SKM-1 treated with dmso at 0.1 percent for 144 hours (cell line): Measurements from ENCODE around the gene COX11.

Source experiments
- DNase-seq: peaks from one replicate; lab custom pipeline; 2025; ENCODE audit not compliant: unreplicated experiment; lab: John Stamatoyannopoulos, UW

The COX11 gene

GRCh38 chr17:54968262-54968987, at the start of gene COX11, which contains the start of gene STXBP4:
Gene COX11, minus strand, starts transcription at chr17:54968654. Its CDS starts 8 bp downstream, at chr17:54968646.
Gene STXBP4, plus strand, starts transcription at chr17:54968765. Its CDS starts 17,455 bp downstream, at chr17:54986220.
- DNase-seq = peak; percentile 87

GRCh38 chr17:55005520-55005919, 37.1 kb upstream of the COX11 start:
- DNase-seq = peak; percentile 21

DNA sequence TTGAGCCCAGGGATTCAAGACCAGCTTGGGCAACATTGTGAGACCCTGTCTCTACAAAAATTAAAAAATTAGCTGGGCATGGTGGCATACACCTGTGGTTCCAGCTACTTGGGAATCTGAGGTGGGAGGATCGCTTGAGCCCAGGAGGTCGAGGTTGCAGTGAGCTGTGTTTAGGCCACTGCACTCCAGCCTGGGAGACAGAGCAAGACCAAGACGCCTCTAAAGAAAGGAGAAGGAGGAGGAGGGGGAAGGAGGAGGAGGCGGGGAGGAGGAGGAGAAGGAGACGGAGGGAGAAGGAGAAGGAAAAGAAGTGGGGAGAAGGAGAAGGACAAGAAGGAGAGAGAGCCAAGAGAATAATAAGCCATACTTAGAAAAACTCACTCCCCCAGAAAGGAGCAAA, 36.0 kb upstream of the COX11 start:
- no peak for DNase-seq

DNA sequence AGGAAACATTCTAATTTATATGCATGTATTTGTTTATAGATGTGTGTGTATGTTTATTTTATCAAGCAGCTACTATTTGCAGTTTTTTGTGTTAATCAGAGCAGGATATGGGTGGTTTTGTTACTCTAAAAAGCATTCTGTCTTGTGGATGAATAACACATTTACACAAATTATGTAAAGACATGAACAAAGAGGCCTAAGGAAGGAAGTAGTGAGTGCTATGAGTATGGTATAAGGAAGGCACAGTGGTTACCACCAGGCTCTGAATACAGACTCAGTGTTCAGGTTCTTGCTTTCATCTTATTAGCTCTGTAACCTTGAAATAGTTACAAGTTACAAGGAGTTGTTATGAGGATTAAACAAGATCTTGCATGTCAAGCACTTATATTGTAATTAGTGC, 34.0 kb upstream of the COX11 start:
- no peak for DNase-seq

GRCh38 chr17:54996441-54996840, 28.0 kb upstream of the COX11 start:
- DNase-seq = no peak

DNA sequence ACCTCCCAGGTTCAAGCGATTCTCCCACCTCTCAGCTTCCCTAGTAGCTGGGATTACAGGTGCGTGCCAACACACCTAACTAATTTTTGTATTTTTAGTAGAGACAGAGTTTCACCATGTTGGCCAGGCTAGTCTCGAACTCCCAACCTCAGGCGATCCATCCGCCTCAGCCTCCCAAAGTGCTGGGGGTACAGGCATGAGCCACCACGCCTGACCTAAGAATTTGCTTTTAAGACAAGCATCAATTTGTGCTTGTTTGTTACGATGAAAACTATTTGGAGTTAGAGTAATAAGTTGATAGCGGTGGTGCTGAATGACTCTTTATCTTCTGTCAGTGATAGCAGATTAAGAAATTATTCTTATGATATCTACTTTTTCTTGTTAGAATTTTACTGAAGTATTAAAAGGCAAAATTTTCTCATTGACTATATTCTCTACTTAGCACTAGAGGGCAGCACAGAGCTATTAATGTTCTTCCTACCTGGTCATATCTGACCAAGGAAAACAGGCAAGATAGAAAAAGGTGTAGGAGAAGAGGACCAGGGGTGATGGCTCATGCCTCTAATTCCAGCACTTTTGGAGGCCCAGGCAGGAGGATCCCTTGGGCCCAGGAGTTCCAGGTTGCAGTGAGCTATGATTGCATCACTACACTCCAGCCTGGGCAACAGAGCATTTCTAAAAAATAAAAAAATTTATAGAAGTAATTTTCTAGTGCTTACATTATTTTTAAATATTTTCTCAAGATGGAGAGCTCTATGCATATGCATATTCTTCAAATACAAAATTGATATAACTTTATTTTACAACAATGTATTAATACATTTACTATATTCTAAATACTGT, 24.6 kb upstream of the COX11 start:
- peak; percentile 44 for DNase-seq

DNA sequence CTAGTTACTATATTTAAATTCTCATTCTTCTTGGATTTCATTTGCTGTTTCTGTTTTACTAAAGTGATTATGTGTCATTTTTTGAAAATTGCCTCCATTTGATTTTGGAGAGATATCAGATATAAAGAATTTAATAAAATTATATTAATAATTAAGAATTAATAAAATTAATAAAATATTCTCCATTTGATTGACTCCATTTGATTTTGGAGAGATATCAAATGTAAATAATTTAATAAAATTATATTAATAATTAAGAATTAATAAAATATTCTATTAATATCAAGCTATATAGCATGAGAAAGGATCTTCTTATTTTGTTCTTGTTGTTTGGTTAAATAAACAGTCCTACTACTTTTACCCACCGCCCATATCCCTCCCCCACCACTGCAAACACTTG, 23.1 kb upstream of the COX11 start:
- DNase-seq = no peak

- DNase-seq = no peak
Measured at GRCh38 chr17:54990118-54990517, 21.7 kb upstream of the COX11 start.

- no peak for DNase-seq
Measured at GRCh38 chr17:54985476-54985875, 17.0 kb upstream of the COX11 start.

GRCh38 chr17:54983260-54983659, 14.8 kb upstream of the COX11 start:
- no peak for DNase-seq

- no peak for DNase-seq
Measured at GRCh38 chr17:54982399-54982798, 13.9 kb upstream of the COX11 start.

- DNase-seq = no peak
Measured at GRCh38 chr17:54980375-54980774, 11.9 kb upstream of the COX11 start.

DNA sequence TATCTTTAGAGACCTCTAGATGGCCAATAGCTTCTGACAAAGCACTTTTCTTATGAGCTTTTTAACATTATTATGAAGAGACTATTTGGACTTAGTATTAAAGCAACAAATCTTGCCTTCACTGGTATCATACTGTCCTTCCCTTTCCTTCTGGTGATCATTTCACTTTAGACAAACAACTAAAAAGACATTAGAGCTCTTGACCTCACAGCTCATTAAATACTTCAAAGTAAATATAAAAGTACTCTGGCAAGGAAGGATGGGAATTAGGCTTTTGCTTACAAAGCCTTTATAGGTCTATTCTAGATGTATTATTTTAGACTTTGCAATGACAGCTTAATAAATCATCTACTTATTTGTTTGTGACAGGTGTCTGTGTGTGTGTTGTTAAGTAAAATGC, 11.2 kb upstream of the COX11 start:
- no peak for DNase-seq

GRCh38 chr17:54977744-54978143, 9.3 kb upstream of the COX11 start:
- no peak for DNase-seq

- no peak for DNase-seq
Measured at GRCh38 chr17:54976316-54976715, 7.9 kb upstream of the COX11 start.

DNA sequence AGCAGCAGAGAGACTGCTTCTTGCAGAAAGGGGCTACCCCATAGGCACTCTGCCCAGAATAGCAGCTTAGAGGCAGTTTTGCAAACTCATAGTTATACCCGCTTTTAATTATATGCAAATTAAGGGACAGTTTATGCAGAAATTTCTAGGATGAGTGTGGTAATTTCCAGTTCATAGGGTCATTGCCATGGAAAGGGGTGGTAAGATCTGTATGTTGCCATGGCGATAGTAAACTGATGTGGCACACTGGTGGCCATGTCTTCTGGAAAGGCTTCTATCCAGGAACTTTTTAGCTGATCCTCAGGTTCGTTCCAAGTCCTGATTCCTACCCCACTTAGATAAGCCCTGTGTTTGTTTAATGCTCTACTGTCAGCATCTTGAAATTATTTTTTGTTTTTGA, 6.3 kb upstream of the COX11 start:
- no peak for DNase-seq

GRCh38 chr17:54972406-54973138, 4.1 kb upstream of the COX11 start:
- no peak for DNase-seq

GRCh38 chr17:54971901-54972300, 3.4 kb upstream of the COX11 start:
- no peak for DNase-seq

- DNase-seq = no peak
Measured at GRCh38 chr17:54971147-54971546, 2.7 kb upstream of the COX11 start.

- DNase-seq = no peak
Measured at GRCh38 chr17:54969658-54970572, 1.5 kb upstream of the COX11 start.

GRCh38 chr17:54968988-54969332, 506 bp upstream of the COX11 start:
- DNase-seq = no peak
